NB4 (cell line): ENCODE results near the gene AP4B1.

Experiments used
- DNase-seq: peaks from one replicate; pipeline ENCODE4 v3.0.0; 2010; ENCODE audit warnings: low read depth
- H3K4me3 ChIP-seq: one replicate; pipeline ENCODE4 v1.5.1; 2011; ENCODE audit warnings: mild to moderate bottlenecking, low read depth, low read length, moderate library complexity
- MYC ChIP-seq: IDR thresholded peaks from 2 replicates; pipeline ENCODE4 v1.6.1; 2011; ENCODE audit warnings: low read depth, low read length
- POLR2A ChIP-seq: IDR thresholded peaks from 2 replicates; pipeline ENCODE4 v1.6.1; 2011; ENCODE audit warnings: mild to moderate bottlenecking; ENCODE audit not compliant: insufficient read length; ENCODE audit errors: extremely low read depth
- TF ChIP-seq, protein P1 (sequence below): IDR thresholded peaks from one replicate; pipeline ENCODE4 v1.5.1; 2012; ENCODE audit warnings: low read depth, low read length
- TF ChIP-seq, protein P2 (sequence below): IDR thresholded peaks from 2 replicates; pipeline ENCODE4 v1.6.1; 2011; ENCODE audit warnings: low read depth, low read length

AP4B1 gene

DNA sequence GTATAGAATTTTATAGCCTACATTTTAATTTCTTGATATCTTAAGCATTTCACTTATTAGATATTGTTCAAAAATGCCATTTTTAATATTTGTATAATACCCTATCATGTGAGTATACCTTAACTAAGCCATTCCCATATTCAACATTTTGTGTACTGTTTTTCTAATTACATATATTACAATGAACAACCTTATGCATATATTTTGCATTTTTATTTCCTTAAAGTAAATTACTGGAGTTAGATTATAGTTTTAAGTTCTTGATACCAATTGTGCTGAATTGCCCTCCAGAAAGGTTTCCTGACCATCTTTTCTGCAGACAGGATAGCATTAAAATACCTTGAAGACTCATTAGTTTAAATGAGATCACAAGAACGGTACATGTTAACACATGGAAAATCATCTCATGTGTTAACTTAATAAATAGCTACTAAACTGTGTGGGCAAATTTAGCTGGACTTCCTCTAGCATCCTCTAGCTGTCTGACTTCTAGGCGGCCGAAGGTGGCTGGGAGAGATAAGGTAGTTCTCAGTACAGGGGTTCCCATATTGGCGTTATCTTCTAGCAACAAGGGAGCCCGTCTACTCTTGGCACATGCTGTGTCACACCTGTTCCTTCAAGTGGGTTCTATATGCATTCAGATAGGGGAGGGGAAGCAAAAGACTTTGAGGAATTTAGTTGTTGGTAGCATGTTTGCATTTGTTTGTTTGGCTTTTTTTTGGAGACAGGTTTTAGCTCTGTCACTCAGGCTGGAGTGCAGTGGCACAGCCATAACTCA lies 9.5 kb upstream of the AP4B1 start:
- H3K4me3 ChIP-seq = no peak overlapping the region
- DNase-seq = no peak
- TF ChIP-seq, protein P1, sequence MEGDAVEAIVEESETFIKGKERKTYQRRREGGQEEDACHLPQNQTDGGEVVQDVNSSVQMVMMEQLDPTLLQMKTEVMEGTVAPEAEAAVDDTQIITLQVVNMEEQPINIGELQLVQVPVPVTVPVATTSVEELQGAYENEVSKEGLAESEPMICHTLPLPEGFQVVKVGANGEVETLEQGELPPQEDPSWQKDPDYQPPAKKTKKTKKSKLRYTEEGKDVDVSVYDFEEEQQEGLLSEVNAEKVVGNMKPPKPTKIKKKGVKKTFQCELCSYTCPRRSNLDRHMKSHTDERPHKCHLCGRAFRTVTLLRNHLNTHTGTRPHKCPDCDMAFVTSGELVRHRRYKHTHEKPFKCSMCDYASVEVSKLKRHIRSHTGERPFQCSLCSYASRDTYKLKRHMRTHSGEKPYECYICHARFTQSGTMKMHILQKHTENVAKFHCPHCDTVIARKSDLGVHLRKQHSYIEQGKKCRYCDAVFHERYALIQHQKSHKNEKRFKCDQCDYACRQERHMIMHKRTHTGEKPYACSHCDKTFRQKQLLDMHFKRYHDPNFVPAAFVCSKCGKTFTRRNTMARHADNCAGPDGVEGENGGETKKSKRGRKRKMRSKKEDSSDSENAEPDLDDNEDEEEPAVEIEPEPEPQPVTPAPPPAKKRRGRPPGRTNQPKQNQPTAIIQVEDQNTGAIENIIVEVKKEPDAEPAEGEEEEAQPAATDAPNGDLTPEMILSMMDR = no peak
- TF ChIP-seq, protein P2, sequence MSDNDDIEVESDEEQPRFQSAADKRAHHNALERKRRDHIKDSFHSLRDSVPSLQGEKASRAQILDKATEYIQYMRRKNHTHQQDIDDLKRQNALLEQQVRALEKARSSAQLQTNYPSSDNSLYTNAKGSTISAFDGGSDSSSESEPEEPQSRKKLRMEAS = no peak
- no peak for TF ChIP-seq MYC
- TF ChIP-seq POLR2A = no peak

DNA sequence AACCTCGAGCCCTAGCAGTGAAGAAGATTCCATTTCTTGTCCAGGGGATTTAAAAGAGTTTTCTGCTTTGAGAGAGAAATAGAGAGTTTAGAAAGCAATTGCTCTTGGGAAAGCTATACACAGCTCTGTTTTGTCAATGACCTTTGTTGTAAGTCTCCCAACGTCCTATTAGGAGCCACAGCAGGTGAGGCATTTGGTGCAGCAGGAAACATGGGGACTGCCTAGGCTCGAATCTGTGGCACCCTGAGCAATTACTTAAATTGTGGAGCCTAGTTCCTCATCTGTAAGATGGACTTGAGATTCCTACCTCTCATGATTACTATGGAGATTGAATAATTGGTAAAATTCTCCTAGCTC lies 8.7 kb upstream of the AP4B1 start:
- no peak for DNase-seq
- no peak overlapping the region for H3K4me3 ChIP-seq
- TF ChIP-seq, protein P1 = no peak
- no peak for TF ChIP-seq MYC
- TF ChIP-seq, protein P2 = no peak
- no peak for TF ChIP-seq POLR2A

DNA sequence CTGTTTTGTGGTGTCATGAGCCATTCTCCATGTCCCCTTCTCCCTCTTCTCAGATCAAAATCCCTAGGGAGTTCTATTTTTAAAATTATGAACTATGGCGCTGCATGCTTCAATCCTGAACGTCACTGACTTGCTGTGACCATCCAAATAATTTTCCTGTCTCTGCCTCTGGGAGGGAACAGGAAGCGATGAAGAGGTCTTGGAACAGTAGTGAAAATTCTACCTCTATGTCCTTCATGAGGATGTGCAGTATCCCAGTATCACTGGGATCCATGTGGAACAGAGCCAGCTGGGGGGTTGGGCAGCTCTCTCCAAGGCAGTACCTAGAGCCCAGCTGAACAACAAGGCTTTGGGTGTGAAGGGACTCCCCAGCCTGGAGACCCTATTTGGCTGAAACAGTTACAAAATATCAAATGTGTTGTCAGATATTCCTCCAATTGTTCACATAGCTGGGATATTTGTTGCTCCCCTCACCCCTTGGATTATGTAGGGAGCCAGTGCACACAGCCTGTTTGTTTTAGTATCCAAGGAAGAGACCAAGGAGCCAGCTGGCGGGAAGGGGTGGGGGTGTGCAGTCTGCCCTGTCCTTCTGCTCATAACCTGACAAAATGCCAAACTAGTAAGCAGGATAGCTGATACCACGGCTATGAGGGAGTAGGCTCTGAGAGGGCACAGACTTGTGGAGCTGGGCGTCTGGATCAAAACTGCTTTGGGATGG lies 8.2 kb upstream of the AP4B1 start:
- no peak for DNase-seq
- TF ChIP-seq, protein P1 = no peak
- TF ChIP-seq MYC (no peak), POLR2A (no peak)
- TF ChIP-seq, protein P2 = no peak
- no peak overlapping the region for H3K4me3 ChIP-seq

DNA sequence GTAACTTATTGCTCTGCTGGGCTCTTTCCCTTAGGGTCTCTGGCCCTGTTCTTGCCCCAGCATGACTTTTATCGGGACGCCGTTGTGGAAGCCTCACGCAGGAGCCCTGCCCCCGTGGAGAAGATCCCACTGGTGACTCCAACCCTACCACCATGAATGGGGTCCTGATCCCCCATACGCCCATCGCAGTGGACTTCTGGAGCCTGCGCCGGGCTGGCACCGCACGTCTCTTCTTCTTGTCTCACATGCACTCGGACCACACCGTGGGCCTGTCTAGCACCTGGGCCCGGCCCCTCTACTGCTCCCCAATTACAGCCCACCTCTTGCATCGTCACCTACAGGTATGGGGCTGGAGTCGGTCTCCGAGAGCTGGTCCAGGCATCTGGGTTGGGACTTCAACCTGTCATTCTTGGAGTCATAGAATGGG lies 849 bp upstream of the AP4B1 start:
- TF ChIP-seq, protein P1 = no peak
- TF ChIP-seq MYC = no peak
- TF ChIP-seq POLR2A = no peak
- TF ChIP-seq, protein P2 = no peak
- DNase-seq = peak; percentile 54
- H3K4me3 ChIP-seq = peak overlapping the region; percentile 92

DNA sequence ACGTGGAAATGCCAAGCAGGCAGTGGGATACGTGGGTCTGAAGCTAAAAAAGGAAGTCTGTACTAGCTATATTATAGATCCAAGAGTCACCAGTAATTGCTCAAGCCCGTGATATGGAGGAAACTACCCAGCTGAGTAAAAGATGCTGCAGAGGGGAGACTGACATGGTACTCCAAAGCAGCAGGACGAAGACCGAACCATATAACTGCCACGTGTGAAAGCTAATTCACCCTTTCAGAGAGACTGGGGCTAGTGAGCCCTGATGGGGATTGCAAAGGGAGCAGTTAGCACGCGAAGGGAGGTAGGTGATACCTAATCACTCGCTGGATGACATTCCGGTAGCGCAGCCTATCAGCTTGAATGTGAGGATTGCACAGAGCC lies 316 bp downstream of the AP4B1 start:
- no peak for TF ChIP-seq MYC
- TF ChIP-seq, protein P1 = no peak
- TF ChIP-seq, protein P2 = no peak; the same call in none of the 2 replicates
- TF ChIP-seq POLR2A = no peak
- no peak for DNase-seq
- peak overlapping the region; percentile 96 for H3K4me3 ChIP-seq
